HEK293 (cell line): Measurements from ENCODE around the gene RRP15.

Experiments used
- CTCF ChIA-PET: fragments of 350-600 bp; formaldehyde crosslinking; extraction: SDS; loops from one replicate; lab custom pipeline; 2021; ENCODE audit warnings: antibody characterized with exemption; lab: Yijun Ruan, JAX
- POLR2A ChIA-PET: fragments of 300-600 bp; formaldehyde crosslinking; extraction: SDS; loops from one replicate; lab custom pipeline; 2020; ENCODE audit warnings: antibody characterized with exemption, inconsistent platforms; lab: Yijun Ruan, JAX
- H3K27ac ChIP-seq: fragments of 200-500 bp; sonication (Bioruptor generic); 2 replicates; pipeline ENCODE4 v1.5.1; 2014; ENCODE audit warnings: low read depth, low read length, control low read depth, inconsistent platforms; ENCODE audit errors: extremely low read depth
- H3K36me3 ChIP-seq, 2 experiments: fragments of 200-500 bp in 1 of 2; sonication (Bioruptor generic) in 1 of 2; 1 replicate in 1 of 2; 2 replicates in 1 of 2; pipeline ENCODE4 v1.5.1; 2014 to 2017; ENCODE audit warnings: inconsistent platforms in 2 of 2, low read length in 2 of 2; ENCODE audit not compliant: control insufficient read depth in 2 of 2, insufficient read depth in 1 of 2
- H3K4me1 ChIP-seq: fragments of 200-500 bp; sonication (Bioruptor generic); 2 replicates; pipeline ENCODE4 v1.5.1; 2014; ENCODE audit warnings: mild to moderate bottlenecking, low read length, inconsistent platforms; ENCODE audit not compliant: control insufficient read depth, insufficient read depth
- H3K4me3 ChIP-seq: 2 replicates; pipeline ENCODE4 v1.5.1; 2011; ENCODE audit warnings: low read depth, mild to moderate bottlenecking, control low read depth, low read length, moderate library complexity
- H3K9me3 ChIP-seq: fragments of 200-500 bp; sonication (Bioruptor generic); 2 replicates; pipeline ENCODE4 v1.5.1; 2014; ENCODE audit warnings: low read depth, low read length, inconsistent platforms; ENCODE audit not compliant: control insufficient read depth, insufficient read depth
- BCL11A ChIP-seq: fragments of 450-650 bp; formaldehyde crosslinking; IDR thresholded peaks from 2 replicates; pipeline ENCODE4 v1.5.1; 2016; ENCODE audit warnings: low read depth, missing biosample characterization, missing genetic modification characterization
- EGR2 ChIP-seq: fragments of 450-650 bp; formaldehyde crosslinking; IDR thresholded peaks from 2 replicates; pipeline ENCODE4 v1.5.1; 2016; ENCODE audit warnings: low read depth, missing biosample characterization, missing genetic modification characterization
- GLI2 ChIP-seq: fragments of 450-650 bp; formaldehyde crosslinking; IDR thresholded peaks from 2 replicates; pipeline ENCODE4; 2017; ENCODE audit warnings: missing biosample characterization, missing genetic modification characterization, low read depth, borderline replicate concordance
- GLI4 ChIP-seq: fragments of 450-650 bp; formaldehyde crosslinking; IDR thresholded peaks from 2 replicates; pipeline ENCODE4 v1.5.1; 2016; ENCODE audit warnings: missing biosample characterization, missing genetic modification characterization
- HOXD13 ChIP-seq: sonication (generic); formaldehyde crosslinking; IDR thresholded peaks from 2 replicates; pipeline ENCODE4 v1.8.0; 2022; ENCODE audit warnings: missing genetic modification reagents, borderline replicate concordance
- MZF1 ChIP-seq: fragments of 450-650 bp; formaldehyde crosslinking; IDR thresholded peaks from 2 replicates; pipeline ENCODE4 v1.5.1; 2017; ENCODE audit warnings: missing biosample characterization, missing genetic modification characterization, borderline replicate concordance
- REST ChIP-seq: fragments of 450-650 bp; formaldehyde crosslinking; IDR thresholded peaks from 2 replicates; pipeline ENCODE4 v1.5.1; 2016; ENCODE audit warnings: missing biosample characterization, missing genetic modification characterization
- ZBTB8A ChIP-seq: fragments of 450-650 bp; formaldehyde crosslinking; IDR thresholded peaks from 2 replicates; pipeline ENCODE4 v1.5.1; 2016; ENCODE audit warnings: missing biosample characterization, missing genetic modification characterization
- ZEB2 ChIP-seq: fragments of 450-650 bp; formaldehyde crosslinking; IDR thresholded peaks from 2 replicates; pipeline ENCODE4 v1.5.1; 2016; ENCODE audit warnings: missing biosample characterization, missing genetic modification characterization
- ZFP69B ChIP-seq: fragments of 450-650 bp; formaldehyde crosslinking; IDR thresholded peaks from 2 replicates; pipeline ENCODE4 v1.5.1; 2016; ENCODE audit warnings: missing biosample characterization, missing genetic modification characterization
- ZNF112 ChIP-seq: fragments of 450-650 bp; formaldehyde crosslinking; IDR thresholded peaks from 2 replicates; pipeline ENCODE4 v1.5.0; 2017; ENCODE audit warnings: missing biosample characterization, missing genetic modification characterization
- ZNF121 ChIP-seq: fragments of 450-650 bp; formaldehyde crosslinking; IDR thresholded peaks from 2 replicates; pipeline ENCODE4 v1.5.1; 2016; ENCODE audit warnings: missing biosample characterization, missing genetic modification characterization
- ZNF132 ChIP-seq: fragments of 450-650 bp; formaldehyde crosslinking; IDR thresholded peaks from 2 replicates; pipeline ENCODE4 v1.5.1; 2017; ENCODE audit warnings: missing biosample characterization, missing genetic modification characterization, borderline replicate concordance
- ZNF133 ChIP-seq: fragments of 450-650 bp; formaldehyde crosslinking; IDR thresholded peaks from 2 replicates; pipeline ENCODE4 v1.5.1; 2016; ENCODE audit warnings: missing biosample characterization, missing genetic modification characterization
- ZNF146 ChIP-seq: fragments of 450-650 bp; formaldehyde crosslinking; IDR thresholded peaks from 2 replicates; pipeline ENCODE4 v1.5.1; 2016; ENCODE audit warnings: missing biosample characterization, missing genetic modification characterization
- ZNF155 ChIP-seq: fragments of 450-650 bp; formaldehyde crosslinking; IDR thresholded peaks from 2 replicates; pipeline ENCODE4 v1.5.1; 2016; ENCODE audit warnings: missing biosample characterization, missing genetic modification characterization
- ZNF311 ChIP-seq: fragments of 450-650 bp; formaldehyde crosslinking; IDR thresholded peaks from 2 replicates; pipeline ENCODE4 v1.5.1; 2017; ENCODE audit warnings: missing biosample characterization, missing genetic modification characterization, borderline replicate concordance
- ZNF350 ChIP-seq: fragments of 450-650 bp; formaldehyde crosslinking; IDR thresholded peaks from 2 replicates; pipeline ENCODE4 v1.5.0; 2017; ENCODE audit warnings: missing biosample characterization, mild to moderate bottlenecking, missing genetic modification characterization
- ZNF391 ChIP-seq: fragments of 450-650 bp; formaldehyde crosslinking; IDR thresholded peaks from 2 replicates; pipeline ENCODE4 v1.5.1; 2016; ENCODE audit warnings: low read depth, missing biosample characterization, missing genetic modification characterization, borderline replicate concordance
- ZNF404 ChIP-seq: fragments of 450-650 bp; formaldehyde crosslinking; IDR thresholded peaks from 2 replicates; pipeline ENCODE4 v1.5.1; 2017; ENCODE audit warnings: missing biosample characterization, missing genetic modification characterization
- ZNF596 ChIP-seq: fragments of 450-650 bp; IDR thresholded peaks from 2 replicates; pipeline ENCODE4 v1.5.0; 2018; ENCODE audit warnings: missing biosample characterization, mild to moderate bottlenecking, missing genetic modification characterization, moderate library complexity
- ZNF660 ChIP-seq: fragments of 450-650 bp; IDR thresholded peaks from 2 replicates; pipeline ENCODE4 v1.5.1; 2018; ENCODE audit warnings: missing biosample characterization, mild to moderate bottlenecking, missing genetic modification characterization
- ZNF670 ChIP-seq: fragments of 450-650 bp; formaldehyde crosslinking; IDR thresholded peaks from 2 replicates; pipeline ENCODE4 v1.5.1; 2016; ENCODE audit warnings: missing biosample characterization, missing genetic modification characterization, low read depth
- ZNF830 ChIP-seq: fragments of 450-650 bp; IDR thresholded peaks from 2 replicates; pipeline ENCODE4 v1.5.0; 2018; ENCODE audit warnings: missing biosample characterization, missing genetic modification characterization, low read depth, mild to moderate bottlenecking, moderate library complexity
- ZNF837 ChIP-seq: fragments of 450-650 bp; formaldehyde crosslinking; IDR thresholded peaks from 2 replicates; pipeline ENCODE4 v1.5.1; 2016; ENCODE audit warnings: missing biosample characterization, missing genetic modification characterization
- ZSCAN30 ChIP-seq: fragments of 450-650 bp; IDR thresholded peaks from 2 replicates; pipeline ENCODE4 v1.5.1; 2018; ENCODE audit warnings: missing biosample characterization, mild to moderate bottlenecking, missing genetic modification characterization, moderate library complexity
- TF ChIP-seq, protein P1 (sequence below): fragments of 450-650 bp; formaldehyde crosslinking; conservative IDR thresholded peaks from 2 replicates; pipeline ENCODE4 v1.5.1; 2016; ENCODE audit warnings: low read depth, missing biosample characterization, missing genetic modification characterization
- TF ChIP-seq, protein P2 (sequence below): fragments of 450-650 bp; formaldehyde crosslinking; IDR thresholded peaks from 2 replicates; pipeline ENCODE4 v1.5.1; 2016; ENCODE audit warnings: missing biosample characterization, missing genetic modification characterization

RRP15 gene

GRCh38 chr1:218250492-218250891 is 34.6 kb upstream of the RRP15 start (continued):
- TF ChIP-seq ZNF311 (tag by site-specific recombination), result no peak
- TF ChIP-seq, protein P1, sequence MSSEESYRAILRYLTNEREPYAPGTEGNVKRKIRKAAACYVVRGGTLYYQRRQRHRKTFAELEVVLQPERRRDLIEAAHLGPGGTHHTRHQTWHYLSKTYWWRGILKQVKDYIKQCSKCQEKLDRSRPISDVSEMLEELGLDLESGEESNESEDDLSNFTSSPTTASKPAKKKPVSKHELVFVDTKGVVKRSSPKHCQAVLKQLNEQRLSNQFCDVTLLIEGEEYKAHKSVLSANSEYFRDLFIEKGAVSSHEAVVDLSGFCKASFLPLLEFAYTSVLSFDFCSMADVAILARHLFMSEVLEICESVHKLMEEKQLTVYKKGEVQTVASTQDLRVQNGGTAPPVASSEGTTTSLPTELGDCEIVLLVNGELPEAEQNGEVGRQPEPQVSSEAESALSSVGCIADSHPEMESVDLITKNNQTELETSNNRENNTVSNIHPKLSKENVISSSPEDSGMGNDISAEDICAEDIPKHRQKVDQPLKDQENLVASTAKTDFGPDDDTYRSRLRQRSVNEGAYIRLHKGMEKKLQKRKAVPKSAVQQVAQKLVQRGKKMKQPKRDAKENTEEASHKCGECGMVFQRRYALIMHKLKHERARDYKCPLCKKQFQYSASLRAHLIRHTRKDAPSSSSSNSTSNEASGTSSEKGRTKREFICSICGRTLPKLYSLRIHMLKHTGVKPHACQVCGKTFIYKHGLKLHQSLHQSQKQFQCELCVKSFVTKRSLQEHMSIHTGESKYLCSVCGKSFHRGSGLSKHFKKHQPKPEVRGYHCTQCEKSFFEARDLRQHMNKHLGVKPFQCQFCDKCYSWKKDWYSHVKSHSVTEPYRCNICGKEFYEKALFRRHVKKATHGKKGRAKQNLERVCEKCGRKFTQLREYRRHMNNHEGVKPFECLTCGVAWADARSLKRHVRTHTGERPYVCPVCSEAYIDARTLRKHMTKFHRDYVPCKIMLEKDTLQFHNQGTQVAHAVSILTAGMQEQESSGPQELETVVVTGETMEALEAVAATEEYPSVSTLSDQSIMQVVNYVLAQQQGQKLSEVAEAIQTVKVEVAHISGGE, result no peak
- no peak for TF ChIP-seq ZNF112
- no peak for TF ChIP-seq MZF1 (tag by site-specific recombination)

GRCh38 chr1:218254296-218254946 is 30.7 kb upstream of the RRP15 start:
- CTCF ChIA-PET, result no interaction called here
- H3K36me3 ChIP-seq, result no peaks in the 10 kb centered on the region
- no peaks in the 10 kb centered on the region for H3K4me1 ChIP-seq
- H3K27ac ChIP-seq, result no peak overlapping the region
- TF ChIP-seq ZNF596 (no peak), ZFP69B (tag by site-specific recombination) (no peak), ZNF670 (no peak), HOXD13 (CRISPR knock-in tag) (no peak), ZNF660 (tag by site-specific recombination) (no peak), ZNF404 (tag by site-specific recombination) (no peak), GLI4 (tag by site-specific recombination) (no peak), REST (tag by site-specific recombination) (no peak), ZNF830 (tag by site-specific recombination) (no peak), ZNF155 (tag by site-specific recombination) (no peak)
- no peaks in the 10 kb centered on the region for H3K9me3 ChIP-seq
- POLR2A ChIA-PET, result no interaction called here
- H3K4me3 ChIP-seq, result no peak overlapping the region

- no peak overlapping the region for H3K4me3 ChIP-seq
- ChIA-PET POLR2A (no interaction called here), CTCF (interaction anchor here (0.8 kb wide), 1 partner anchor 1368 kb away, joined by 3 read pairs; no protein-coding TSS in a partner anchor)
- H3K9me3 ChIP-seq, result no peaks in the 10 kb centered on the region
- no peaks in the 10 kb centered on the region for H3K36me3 ChIP-seq
- no peak overlapping the region for H3K27ac ChIP-seq
- no peaks in the 10 kb centered on the region for H3K4me1 ChIP-seq
- TF ChIP-seq ZNF391 (tag by site-specific recombination) (no peak), ZNF350 (tag by site-specific recombination) (no peak), ZNF146 (no peak), ZNF121 (no peak), EGR2 (tag by site-specific recombination) (no peak), ZNF837 (tag by site-specific recombination) (no peak), BCL11A (no peak), ZEB2 (tag by site-specific recombination) (no peak), GLI2 (tag by site-specific recombination) (no peak), ZSCAN30 (tag by site-specific recombination) (no peak), ZNF132 (tag by site-specific recombination) (no peak), ZNF133 (tag by site-specific recombination) (no peak), ZBTB8A (no peak)
- TF ChIP-seq, protein P2, sequence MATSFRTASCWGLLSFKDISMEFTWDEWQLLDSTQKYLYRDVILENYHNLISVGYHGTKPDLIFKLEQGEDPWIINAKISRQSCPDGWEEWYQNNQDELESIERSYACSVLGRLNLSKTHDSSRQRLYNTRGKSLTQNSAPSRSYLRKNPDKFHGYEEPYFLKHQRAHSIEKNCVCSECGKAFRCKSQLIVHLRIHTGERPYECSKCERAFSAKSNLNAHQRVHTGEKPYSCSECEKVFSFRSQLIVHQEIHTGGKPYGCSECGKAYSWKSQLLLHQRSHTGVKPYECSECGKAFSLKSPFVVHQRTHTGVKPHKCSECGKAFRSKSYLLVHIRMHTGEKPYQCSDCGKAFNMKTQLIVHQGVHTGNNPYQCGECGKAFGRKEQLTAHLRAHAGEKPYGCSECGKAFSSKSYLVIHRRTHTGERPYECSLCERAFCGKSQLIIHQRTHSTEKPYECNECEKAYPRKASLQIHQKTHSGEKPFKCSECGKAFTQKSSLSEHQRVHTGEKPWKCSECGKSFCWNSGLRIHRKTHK (tag by site-specific recombination), result no peak
Observed at GRCh38 chr1:218255090-218255489, 30.0 kb upstream of the RRP15 start.
